Testis (tissue), 2 donors: ENCODE measurements around the gene HJURP.

ENCODE experiments used
- POLR2A ChIP-seq: fragments of 450-650 bp; IDR thresholded peaks from one replicate; pipeline ENCODE4 v1.6.1; 2017; ENCODE audit warnings: antibody characterized with exemption, mild to moderate bottlenecking, moderate library complexity
- TF ChIP-seq, protein P1 (sequence below), 3 experiments: fragments of 450-650 bp in 2 of 3; fragments of 200-600 bp in 1 of 3; sonication (generic) in 1 of 3; IDR thresholded peaks; one replicate each; pipeline ENCODE4 v1.5.1; 2016 to 2019; ENCODE audit warnings: antibody characterized with exemption in 3 of 3, mild to moderate bottlenecking in 2 of 3, moderate library complexity in 1 of 3

DNA sequence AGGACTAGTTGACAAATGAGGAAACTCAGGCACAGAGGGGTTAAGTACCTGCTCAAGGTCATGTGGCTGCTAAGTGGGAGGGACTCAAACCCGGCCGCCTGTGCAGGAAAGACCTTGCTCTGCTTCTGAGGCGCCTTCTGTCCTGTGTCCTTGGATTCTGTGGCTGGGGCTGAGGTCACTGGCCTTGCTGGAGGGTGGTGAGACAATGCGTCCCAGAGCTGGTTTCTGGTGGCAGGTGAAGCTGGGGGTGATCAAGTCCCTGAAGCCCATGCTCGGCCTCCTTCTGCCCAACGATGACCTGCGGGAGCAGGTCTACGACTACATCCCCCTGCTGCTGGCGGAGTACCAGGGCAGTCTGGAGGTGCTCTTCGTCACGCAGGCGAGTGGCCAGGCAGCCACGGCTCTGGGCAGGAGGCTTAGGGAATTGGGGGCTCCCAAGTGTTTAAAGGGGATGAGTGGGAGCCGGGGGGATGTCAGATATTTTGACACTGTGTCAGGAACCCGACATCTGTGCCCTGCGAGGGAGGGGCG lies 60.1 kb downstream of the HJURP start:
- TF ChIP-seq, protein P1, sequence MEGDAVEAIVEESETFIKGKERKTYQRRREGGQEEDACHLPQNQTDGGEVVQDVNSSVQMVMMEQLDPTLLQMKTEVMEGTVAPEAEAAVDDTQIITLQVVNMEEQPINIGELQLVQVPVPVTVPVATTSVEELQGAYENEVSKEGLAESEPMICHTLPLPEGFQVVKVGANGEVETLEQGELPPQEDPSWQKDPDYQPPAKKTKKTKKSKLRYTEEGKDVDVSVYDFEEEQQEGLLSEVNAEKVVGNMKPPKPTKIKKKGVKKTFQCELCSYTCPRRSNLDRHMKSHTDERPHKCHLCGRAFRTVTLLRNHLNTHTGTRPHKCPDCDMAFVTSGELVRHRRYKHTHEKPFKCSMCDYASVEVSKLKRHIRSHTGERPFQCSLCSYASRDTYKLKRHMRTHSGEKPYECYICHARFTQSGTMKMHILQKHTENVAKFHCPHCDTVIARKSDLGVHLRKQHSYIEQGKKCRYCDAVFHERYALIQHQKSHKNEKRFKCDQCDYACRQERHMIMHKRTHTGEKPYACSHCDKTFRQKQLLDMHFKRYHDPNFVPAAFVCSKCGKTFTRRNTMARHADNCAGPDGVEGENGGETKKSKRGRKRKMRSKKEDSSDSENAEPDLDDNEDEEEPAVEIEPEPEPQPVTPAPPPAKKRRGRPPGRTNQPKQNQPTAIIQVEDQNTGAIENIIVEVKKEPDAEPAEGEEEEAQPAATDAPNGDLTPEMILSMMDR (IDR thresholded peaks at IDR 0.05): no peak
- no peak for TF ChIP-seq POLR2A
